HepG2 (cell line): ENCODE measurements around the gene TMEM120A. TPM values are rescaled to one million over a fixed set of nuclear protein-coding genes. Genes with fewer than 3 reads are reported as not detected.
A peak's percentile ranks its signal among the peaks of the same experiment; 100 is the strongest.

Experiments
- KLF11 ChIP-seq: IDR thresholded peaks from 2 replicates; pipeline ENCODE4 v1.6.1; 2016; ENCODE audit warnings: missing compliant biosample characterization
- MBNL3 ChIP-seq: fragments of 250-450 bp; sonication (Bioruptor Pico); conservative IDR thresholded peaks from 2 replicates; pipeline ENCODE4 v1.8.0; 2022; ENCODE audit warnings: mild to moderate bottlenecking, inconsistent platforms
- NR2F6 ChIP-seq, 2 experiments: IDR thresholded peaks; 2 replicates each; pipeline ENCODE4 v1.6.1; 2016; ENCODE audit warnings: antibody characterized with exemption in 1 of 2, mild to moderate bottlenecking in 1 of 2
- PAF1 ChIP-seq: IDR thresholded peaks from 2 replicates; pipeline ENCODE4 v1.6.1; 2016; ENCODE audit warnings: missing genetic modification reagents, missing compliant biosample characterization
- PAWR ChIP-seq: sonication (generic); formaldehyde crosslinking; IDR thresholded peaks from 2 replicates; pipeline ENCODE4 v1.4.0; 2020; ENCODE audit warnings: missing genetic modification reagents, mild to moderate bottlenecking, borderline replicate concordance
- POLR2G ChIP-seq: fragments of 200-400 bp; formaldehyde crosslinking; IDR thresholded peaks from 2 replicates; pipeline ENCODE4 v1.6.1; 2018; ENCODE audit warnings: mild to moderate bottlenecking, low read depth, low read length, moderate library complexity
- RBM22 ChIP-seq: fragments of 200-400 bp; formaldehyde crosslinking; optimal IDR thresholded peaks from 2 replicates; pipeline ENCODE3; 2017; ENCODE audit warnings: mild to moderate bottlenecking, low read length, moderate library complexity
- SRY ChIP-seq: sonication (generic); formaldehyde crosslinking; IDR thresholded peaks from 2 replicates; pipeline ENCODE4 v1.8.0; 2022; ENCODE audit warnings: mild to moderate bottlenecking, missing genetic modification reagents
- SSRP1 ChIP-seq: IDR thresholded peaks from 2 replicates; pipeline ENCODE4 v1.6.1; 2016; ENCODE audit warnings: control low read depth
- TBX2 ChIP-seq: sonication (generic); formaldehyde crosslinking; IDR thresholded peaks from 2 replicates; pipeline ENCODE4 v1.5.0; 2020; ENCODE audit warnings: missing genetic modification reagents, mild to moderate bottlenecking, borderline replicate concordance
- ZNF547 ChIP-seq: sonication (generic); formaldehyde crosslinking; IDR thresholded peaks from 2 replicates; pipeline ENCODE4 v1.5.1; 2020; ENCODE audit warnings: mild to moderate bottlenecking, missing genetic modification reagents
- ZNF619 ChIP-seq: sonication (generic); formaldehyde crosslinking; IDR thresholded peaks from 2 replicates; pipeline ENCODE4 v1.4.0; 2020; ENCODE audit warnings: mild to moderate bottlenecking, missing genetic modification reagents
- polyA plus RNA-seq, 8 experiments: library from polyadenylated mRNA; depleted of rRNA in 3 of 8; stranded (reverse) in 7 of 8; unstranded in 1 of 8; fragments of >200 nt; fragmentation: Illumina TruSeq in 4 of 8; extraction: Trizol in 4 of 8; gene quantifications; 2 replicates each; pipeline versions ENCODE4 v1.2.1 to v1.2.3, GENCODE V29; 2011 to 2016; ENCODE audit warnings: low read depth in 4 of 8, missing spikeins in 1 of 8, mixed read lengths in 1 of 8; ENCODE audit not compliant: insufficient read depth in 1 of 8
- total RNA-seq, 5 experiments: library from RNA; depleted of rRNA; stranded (reverse); fragments of >200 nt; fragmentation: Illumina TruSeq; extraction: Trizol; gene quantifications; 2 replicates each; pipeline ENCODE4 v1.2.3, GENCODE V29; 2016; ENCODE audit warnings: low read depth in 1 of 5
- TF ChIP-seq, protein P1 (sequence below): sonication (generic); formaldehyde crosslinking; IDR thresholded peaks from 2 replicates; pipeline ENCODE4 v1.8.0; 2022; ENCODE audit warnings: missing genetic modification reagents, low read depth, mild to moderate bottlenecking, borderline replicate concordance
- TF ChIP-seq, protein P2 (sequence below): sonication (generic); formaldehyde crosslinking; IDR thresholded peaks from 2 replicates; pipeline ENCODE4 v1.4.0; 2020; ENCODE audit warnings: mild to moderate bottlenecking, missing genetic modification reagents

The TMEM120A gene
- total and polyA plus RNA-seq, 2 of the 13 experiments (the other 11 are each of a cell fraction or from before 2014, with no cell fraction given): 40.3 to 102 TPM

DNA sequence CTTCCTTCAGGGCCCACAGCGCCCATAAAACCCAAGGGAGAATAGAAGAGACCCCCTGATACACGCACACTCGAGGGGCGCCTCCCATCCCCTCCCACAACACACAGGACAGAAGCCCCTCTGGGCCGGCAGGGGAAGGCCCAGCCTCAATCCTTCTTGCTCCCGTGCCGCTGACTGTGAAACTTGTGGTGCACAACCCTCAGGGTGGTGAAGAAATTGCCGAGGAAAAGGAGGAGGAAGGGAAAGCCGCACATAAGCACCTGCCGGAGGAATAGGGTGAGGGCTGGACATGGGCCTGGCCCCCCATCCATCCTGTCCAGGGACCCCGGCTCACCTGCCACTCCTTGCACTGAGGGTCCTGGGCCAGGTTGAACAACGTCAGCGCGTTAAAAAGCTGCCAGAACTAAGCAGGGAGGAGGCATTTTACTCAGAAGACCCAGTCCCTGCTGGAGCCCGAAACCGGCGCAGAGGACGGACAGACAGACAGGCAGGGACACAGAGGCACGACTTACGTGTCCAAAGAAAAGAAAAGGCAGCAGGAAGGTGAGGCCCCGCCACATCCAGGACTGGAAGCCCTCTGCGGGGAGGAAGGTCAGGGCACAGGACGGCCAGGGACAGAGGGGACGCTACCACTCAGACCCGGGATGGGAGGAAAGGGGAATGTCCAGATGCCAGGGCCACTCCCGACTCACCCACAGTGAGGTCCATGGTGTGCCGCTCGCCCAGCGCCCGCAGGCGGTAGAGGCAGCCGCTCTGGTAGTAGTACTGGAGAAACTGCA, 7.2 kb downstream of the TMEM120A start (continued):
- TF ChIP-seq, protein P1, sequence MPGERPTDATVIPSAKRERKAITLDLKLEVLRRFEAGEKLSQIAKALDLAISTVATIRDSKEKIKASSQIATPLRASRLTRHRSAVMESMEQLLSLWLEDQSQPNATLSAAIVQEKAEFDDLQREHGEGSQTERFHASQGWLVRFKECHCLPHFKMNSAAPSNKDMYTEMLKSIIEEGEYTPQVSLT (CRISPR knock-in tag): no peak
- no peak for TF ChIP-seq ZNF619
- TF ChIP-seq NR2F6 (IDR thresholded peaks at IDR 0.05): no peak
- TF ChIP-seq NR2F6 (CRISPR knock-in tag; IDR thresholded peaks at IDR 0.05): no peak
- no peak for TF ChIP-seq ZNF547 (CRISPR knock-in tag)
- TF ChIP-seq POLR2G: peak; percentile 49
- TF ChIP-seq, protein P2, sequence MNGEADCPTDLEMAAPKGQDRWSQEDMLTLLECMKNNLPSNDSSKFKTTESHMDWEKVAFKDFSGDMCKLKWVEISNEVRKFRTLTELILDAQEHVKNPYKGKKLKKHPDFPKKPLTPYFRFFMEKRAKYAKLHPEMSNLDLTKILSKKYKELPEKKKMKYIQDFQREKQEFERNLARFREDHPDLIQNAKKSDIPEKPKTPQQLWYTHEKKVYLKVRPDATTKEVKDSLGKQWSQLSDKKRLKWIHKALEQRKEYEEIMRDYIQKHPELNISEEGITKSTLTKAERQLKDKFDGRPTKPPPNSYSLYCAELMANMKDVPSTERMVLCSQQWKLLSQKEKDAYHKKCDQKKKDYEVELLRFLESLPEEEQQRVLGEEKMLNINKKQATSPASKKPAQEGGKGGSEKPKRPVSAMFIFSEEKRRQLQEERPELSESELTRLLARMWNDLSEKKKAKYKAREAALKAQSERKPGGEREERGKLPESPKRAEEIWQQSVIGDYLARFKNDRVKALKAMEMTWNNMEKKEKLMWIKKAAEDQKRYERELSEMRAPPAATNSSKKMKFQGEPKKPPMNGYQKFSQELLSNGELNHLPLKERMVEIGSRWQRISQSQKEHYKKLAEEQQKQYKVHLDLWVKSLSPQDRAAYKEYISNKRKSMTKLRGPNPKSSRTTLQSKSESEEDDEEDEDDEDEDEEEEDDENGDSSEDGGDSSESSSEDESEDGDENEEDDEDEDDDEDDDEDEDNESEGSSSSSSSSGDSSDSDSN (CRISPR knock-in tag): 0 out of 2 replicates have a peak, but pooled peaks have one; percentile 10
- TF ChIP-seq PAF1 (CRISPR knock-in tag): peak; percentile 88; the same call in 1 of the 2 replicates
- peak; percentile 82 for TF ChIP-seq SSRP1 (CRISPR knock-in tag)
- no peak for TF ChIP-seq TBX2 (CRISPR knock-in tag)
- no peak for TF ChIP-seq SRY (CRISPR knock-in tag)
- TF ChIP-seq PAWR: no peak
- no peak for TF ChIP-seq KLF11 (CRISPR knock-in tag)
- TF ChIP-seq RBM22: peak; percentile 12
- no peak for TF ChIP-seq MBNL3
- TF ChIP-seq, all 625 proteins: peak for 13
